ENCODE measurements around the gene SETD3. TPM values are rescaled to one million over a fixed set of nuclear protein-coding genes. Genes with fewer than 3 reads are reported as not detected.

SETD3 gene
- polyA plus RNA-seq, 1 donor (not counting 4 experiments of a cell fraction or from before 2014, with no cell fraction given), result 48.1 TPM

- H3K9me3 ChIP-seq (ENCODE audit: control insufficient read depth, low read depth, low read length), result no peaks in the 10 kb centered on the region
- FAIRE-seq (no peak), DNase-seq (ENCODE audit: low read depth, low spot score) (no peak)
- peaks cover 13 to 17% of the 10 kb centered on the region in 2 experiments for H3K36me3 ChIP-seq (ENCODE audit: control insufficient read depth in 2 of 2, extremely low read depth in 1 of 2, insufficient read depth in 2 of 2, low read length in 2 of 2)
- H3K79me2 ChIP-seq (ENCODE audit: control insufficient read depth, insufficient read depth, low read length), result no peaks in the 10 kb centered on the region
- H3K27ac ChIP-seq (ENCODE audit: control insufficient read depth, insufficient read depth, low read length), result no peak overlapping the region
- no peaks in the 10 kb centered on the region for H3K27me3 ChIP-seq (ENCODE audit: control insufficient read depth, extremely low read depth, insufficient read depth, low read length)
- no peak overlapping the region for H2AFZ ChIP-seq (ENCODE audit: control insufficient read depth, low read length)
- dilution Hi-C loops (cut with MboI; ENCODE audit: extremely low pct_ligation_motif_present, low sequenced_read_pairs), result no loop called here
- H3K4me2 ChIP-seq (ENCODE audit: control insufficient read depth, extremely low read depth, insufficient read depth, low read depth, low read length), result no peak overlapping the region
- no peak for TF ChIP-seq EZH2 (IDR thresholded peaks at IDR 0.05; ENCODE audit: low read length)
- TF ChIP-seq CTCF (optimal IDR thresholded peaks at IDR 0.05 in 1 of 3, IDR thresholded peaks at IDR 0.05 in 1 of 3, conservative IDR thresholded peaks at IDR 0.05 in 1 of 3; ENCODE audit: extremely low read depth in 1 of 3, insufficient read depth in 2 of 3, low read length in 3 of 3), result no peak
- H4K20me1 ChIP-seq (ENCODE audit: control insufficient read depth, extremely low read depth, insufficient read depth, low read length), result no peaks in the 10 kb centered on the region
- H3K9me1 ChIP-seq (ENCODE audit: control insufficient read depth, extremely low read depth, insufficient read depth, low read length), result no peaks in the 10 kb centered on the region
- H3K4me3 ChIP-seq (ENCODE audit: control insufficient read depth in 2 of 3, extremely low read depth in 1 of 3, insufficient read depth in 2 of 3, low read depth in 1 of 3, low read length in 3 of 3), result no peak overlapping the region
- H3K4me1 ChIP-seq (ENCODE audit: control insufficient read depth, extremely low read depth, insufficient read depth, low read length), result no peaks in the 10 kb centered on the region
- H3K9ac ChIP-seq (ENCODE audit: control insufficient read depth, extremely low read depth, insufficient read depth, low read length), result no peak overlapping the region
Observed at GRCh38 chr14:99454246-99454645, 26.4 kb downstream of the SETD3 start.

- peaks cover 13 to 19% of the 10 kb centered on the region in 2 experiments for H3K36me3 ChIP-seq (ENCODE audit: control insufficient read depth in 2 of 2, extremely low read depth in 1 of 2, insufficient read depth in 2 of 2, low read length in 2 of 2)
- H4K20me1 ChIP-seq (ENCODE audit: control insufficient read depth, extremely low read depth, insufficient read depth, low read length), result no peaks in the 10 kb centered on the region
- no peak overlapping the region for H3K9ac ChIP-seq (ENCODE audit: control insufficient read depth, extremely low read depth, insufficient read depth, low read length)
- dilution Hi-C loops (cut with MboI; ENCODE audit: extremely low pct_ligation_motif_present, low sequenced_read_pairs), result no loop called here
- H3K4me3 ChIP-seq (ENCODE audit: control insufficient read depth in 2 of 3, extremely low read depth in 1 of 3, insufficient read depth in 2 of 3, low read depth in 1 of 3, low read length in 3 of 3), result no peak overlapping the region
- no peaks in the 10 kb centered on the region for H3K9me1 ChIP-seq (ENCODE audit: control insufficient read depth, extremely low read depth, insufficient read depth, low read length)
- H2AFZ ChIP-seq (ENCODE audit: control insufficient read depth, low read length), result no peak overlapping the region
- no peaks in the 10 kb centered on the region for H3K79me2 ChIP-seq (ENCODE audit: control insufficient read depth, insufficient read depth, low read length)
- H3K9me3 ChIP-seq (ENCODE audit: control insufficient read depth, low read depth, low read length), result no peaks in the 10 kb centered on the region
- H3K4me2 ChIP-seq (ENCODE audit: control insufficient read depth, extremely low read depth, insufficient read depth, low read depth, low read length), result no peak overlapping the region
- H3K27ac ChIP-seq (ENCODE audit: control insufficient read depth, insufficient read depth, low read length), result no peak overlapping the region
- TF ChIP-seq EZH2 (IDR thresholded peaks at IDR 0.05; ENCODE audit: low read length) (no peak), CTCF (optimal IDR thresholded peaks at IDR 0.05 in 1 of 3, IDR thresholded peaks at IDR 0.05 in 1 of 3, conservative IDR thresholded peaks at IDR 0.05 in 1 of 3; ENCODE audit: extremely low read depth in 1 of 3, insufficient read depth in 2 of 3, low read length in 3 of 3) (no peak)
- no peaks in the 10 kb centered on the region for H3K27me3 ChIP-seq (ENCODE audit: control insufficient read depth, extremely low read depth, insufficient read depth, low read length)
- peaks cover under 1% of the 10 kb centered on the region for H3K4me1 ChIP-seq (ENCODE audit: control insufficient read depth, extremely low read depth, insufficient read depth, low read length)
- DNase-seq (ENCODE audit: low read depth, low spot score), result no peak
- FAIRE-seq, result no peak
Observed at GRCh38 chr14:99452968-99453367, 27.7 kb downstream of the SETD3 start.

Data from keratinocyte (primary cell).